GM21825 (cell line): Measurements from ENCODE around the gene KCNJ2.
A peak's percentile ranks its signal among the peaks of the same experiment; 100 is the strongest.

Experiments
- ATAC-seq: cut with Tn5 transposase; IDR thresholded peaks from one replicate; pipeline ENCODE4 v1.9.1; 2021; ENCODE audit warnings: mild to moderate bottlenecking, moderate library complexity; ENCODE audit not compliant: unreplicated experiment

KCNJ2 gene

DNA sequence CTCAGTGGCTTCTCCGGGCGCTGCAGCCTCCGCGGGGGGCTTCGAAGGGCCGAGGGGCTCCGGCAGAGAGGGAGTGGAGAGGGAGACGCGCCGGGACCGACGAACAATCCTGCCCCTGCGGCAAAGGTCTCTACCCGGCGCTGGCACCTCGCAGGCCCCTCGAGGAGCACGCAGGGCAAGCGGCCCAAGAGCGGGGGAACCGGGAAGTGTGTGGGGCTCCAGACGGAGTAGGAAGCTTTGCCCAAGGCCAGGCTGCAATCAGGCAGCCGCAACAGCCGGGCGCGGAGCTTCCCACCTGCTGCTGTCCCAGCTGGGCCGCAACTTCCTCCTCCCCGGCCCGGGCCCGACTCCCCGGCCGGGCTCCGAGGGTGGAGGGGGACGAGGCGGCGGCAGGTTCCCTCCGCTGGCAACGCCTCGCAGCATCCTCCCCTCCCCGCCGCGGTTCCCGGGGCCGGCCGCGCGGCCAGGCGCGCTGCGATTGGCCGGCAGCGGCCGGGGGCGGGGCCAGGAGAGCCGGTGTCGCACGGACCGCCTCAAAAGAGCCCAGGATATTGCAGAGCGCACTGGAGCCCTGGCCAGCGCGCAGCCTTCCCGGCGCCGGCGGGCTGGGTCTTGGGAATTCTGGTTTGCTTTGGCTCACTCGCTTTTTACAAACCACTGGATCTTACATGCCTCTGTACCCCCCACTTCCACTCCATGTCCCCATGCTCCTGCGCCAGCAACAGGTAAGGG lies at the start of gene KCNJ2:
Gene KCNJ2 (plus strand): TSS at position 556 of the 732 bp plus-strand sequence. CDS start 5,508 bp downstream, outside the sequence.
- peak; percentile 96 for ATAC-seq

DNA sequence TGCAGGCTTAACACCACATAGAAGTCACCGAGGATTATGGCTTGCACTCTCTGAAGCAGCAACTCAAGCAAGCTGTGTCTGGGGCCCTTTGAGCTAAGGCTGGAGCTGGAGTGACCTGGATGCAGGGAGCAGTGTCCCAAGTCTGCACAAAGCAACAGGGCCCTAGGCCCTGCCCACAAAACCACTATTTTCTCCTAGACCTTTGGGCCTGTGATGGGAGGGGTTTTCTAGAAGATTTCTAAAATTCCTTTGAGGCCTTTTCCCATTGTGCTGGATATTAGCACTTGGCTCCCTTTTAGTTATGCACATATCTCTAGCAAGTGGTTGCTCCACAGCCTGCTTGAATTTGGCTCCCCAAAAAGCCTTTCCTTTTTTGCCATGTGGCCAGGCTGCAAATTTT lies 49.8 kb upstream of the KCNJ2 start:
- no peak for ATAC-seq

DNA sequence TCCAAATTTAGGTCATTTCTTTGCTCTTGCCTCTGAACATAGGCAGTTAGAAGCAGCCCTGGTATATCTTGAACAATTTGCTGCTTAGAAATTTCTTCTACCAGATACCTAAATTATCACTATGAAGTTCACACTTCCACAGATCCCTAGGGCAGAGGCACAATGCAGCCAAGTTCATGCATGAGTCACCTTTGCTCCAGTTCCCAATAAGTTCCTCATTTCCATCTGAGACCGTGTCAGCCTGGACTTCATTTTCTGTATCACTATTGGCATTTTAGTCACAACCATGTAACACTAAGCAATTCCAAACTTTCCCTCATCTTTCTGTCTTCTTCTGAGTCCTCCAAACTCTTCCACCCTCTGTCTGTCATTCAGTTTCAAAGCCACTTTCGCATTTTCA lies 49.3 kb upstream of the KCNJ2 start:
- no peak for ATAC-seq

DNA sequence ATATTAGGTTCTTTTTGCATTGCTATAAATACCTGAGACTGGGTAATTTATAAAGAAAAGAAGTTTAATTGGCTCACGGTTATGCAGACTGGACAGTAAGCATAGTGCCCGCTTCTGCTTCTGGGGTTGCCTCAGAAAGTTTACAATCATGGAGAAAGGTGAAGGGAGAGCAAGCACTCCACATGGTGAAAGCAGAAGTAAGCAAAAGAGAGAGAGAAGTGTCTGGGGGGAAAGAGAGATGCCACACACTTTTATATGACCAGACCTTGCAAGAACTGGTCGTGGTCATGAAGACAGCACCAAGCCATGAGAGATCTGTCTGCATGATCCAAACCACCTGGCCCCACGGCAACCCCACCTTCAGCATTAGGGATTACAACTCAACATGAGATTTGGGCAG lies 48.9 kb upstream of the KCNJ2 start:
- ATAC-seq = no peak

DNA sequence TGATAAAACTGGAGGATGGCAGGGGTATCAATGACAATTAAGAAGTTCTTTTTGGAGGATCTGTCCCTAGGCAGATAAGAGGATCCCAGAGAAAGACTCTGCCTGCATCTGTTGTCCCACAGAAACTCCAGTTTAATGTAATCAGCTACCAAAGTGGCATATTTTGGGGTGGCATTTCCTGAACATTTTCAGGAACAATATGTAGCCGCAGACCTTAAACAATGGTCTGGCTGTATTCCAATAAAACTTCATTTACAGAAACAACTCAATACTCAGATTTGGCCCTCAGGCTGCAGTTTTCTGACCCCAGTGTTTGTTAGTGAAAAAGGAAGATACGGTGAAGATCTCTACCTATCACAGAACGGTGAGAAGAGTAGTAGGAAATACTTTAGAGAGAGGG lies 48.2 kb upstream of the KCNJ2 start:
- ATAC-seq = no peak

DNA sequence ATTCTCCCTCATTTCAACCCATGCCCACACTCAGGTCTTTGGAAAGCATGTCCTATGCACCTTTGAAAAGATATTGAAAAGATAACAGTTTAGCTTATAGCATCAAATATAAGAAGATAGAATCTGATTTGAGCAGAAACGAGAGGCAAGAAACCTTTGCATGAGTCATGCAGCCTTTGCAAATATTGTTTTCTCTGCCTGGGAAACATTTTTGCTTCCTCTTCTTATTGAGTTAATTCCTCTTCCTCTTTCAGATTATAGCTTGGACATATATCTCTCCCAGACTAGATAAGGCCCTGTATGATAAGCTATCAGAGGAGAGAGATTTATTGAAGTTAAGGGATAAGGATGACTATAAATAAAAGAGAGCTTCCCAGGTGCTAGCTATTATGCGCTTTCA lies 46.1 kb upstream of the KCNJ2 start:
- ATAC-seq = no peak

DNA sequence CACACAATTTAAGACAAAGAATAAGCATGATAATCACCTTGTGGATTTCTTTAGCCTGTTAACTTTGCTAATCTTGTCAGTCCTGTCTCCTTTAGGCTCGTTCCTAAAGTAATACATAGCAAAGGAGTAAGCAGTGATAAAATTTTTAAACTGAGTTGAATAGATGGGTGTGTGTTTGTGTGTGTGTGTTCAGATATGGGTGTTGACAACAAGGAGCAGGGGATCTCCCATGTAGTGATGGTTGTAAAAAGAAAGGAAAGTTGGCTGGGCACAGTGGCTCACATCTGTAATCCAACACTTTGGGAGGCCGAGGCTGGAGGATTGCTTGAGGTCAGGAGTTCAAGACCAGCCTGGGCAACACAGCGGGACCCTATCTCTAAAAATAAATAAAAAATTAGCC lies 44.6 kb upstream of the KCNJ2 start:
- no peak for ATAC-seq

DNA sequence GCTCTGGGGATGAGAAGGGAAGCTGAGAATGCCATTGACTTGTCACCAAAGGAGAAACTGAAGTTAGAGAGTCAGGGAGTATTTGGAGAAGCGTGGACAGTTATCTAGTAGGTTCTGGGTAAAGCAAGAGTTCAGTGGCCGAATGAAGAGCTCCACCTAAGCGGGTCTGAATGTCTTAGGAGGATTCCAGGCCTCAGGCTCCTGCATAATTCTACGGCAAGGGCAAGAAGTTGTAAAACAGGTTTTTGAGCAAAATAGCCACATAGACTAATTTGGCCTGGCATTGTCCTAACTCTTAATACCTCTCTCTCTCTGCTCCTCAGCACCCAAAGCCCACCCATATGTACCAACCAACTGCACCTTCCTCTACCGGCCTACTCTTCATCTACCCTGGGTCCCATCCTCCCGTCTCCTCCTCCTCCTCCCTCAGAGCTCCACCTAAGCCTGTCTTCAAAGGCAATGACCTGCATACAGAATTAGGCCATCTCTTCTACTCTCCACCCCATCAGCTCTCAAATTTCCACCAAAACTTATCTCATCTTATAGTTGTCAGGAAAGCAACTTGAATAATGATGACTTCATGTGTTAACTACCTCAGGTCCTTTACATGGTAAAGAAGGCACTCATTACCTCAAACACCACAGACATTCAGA lies 42.0 kb upstream of the KCNJ2 start:
- no peak for ATAC-seq

DNA sequence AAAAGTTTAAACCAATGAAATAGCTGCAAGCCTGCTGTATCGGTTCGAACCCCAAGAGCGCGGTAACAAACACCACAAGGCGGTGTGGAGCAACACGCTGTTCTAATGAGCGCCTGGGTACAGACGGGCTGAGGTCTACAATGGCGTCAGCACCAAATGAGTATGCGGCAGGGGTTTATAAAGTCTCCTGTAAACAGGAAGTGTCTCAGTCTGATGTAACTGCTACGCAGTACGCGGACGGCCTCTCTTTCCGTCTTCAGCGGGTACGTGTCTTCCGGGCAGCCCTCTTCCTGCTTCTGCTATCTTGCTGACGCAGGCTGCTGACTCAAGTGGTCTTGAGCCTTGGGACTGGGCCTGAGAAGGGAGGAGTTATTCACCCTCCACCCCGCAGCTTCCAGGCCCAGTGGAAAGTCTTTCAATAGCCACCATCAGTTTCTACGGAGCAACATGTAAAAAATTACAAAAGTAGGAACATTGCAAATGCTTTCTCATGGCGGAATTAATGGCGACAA lies 40.5 kb upstream of the KCNJ2 start:
- ATAC-seq = no peak

DNA sequence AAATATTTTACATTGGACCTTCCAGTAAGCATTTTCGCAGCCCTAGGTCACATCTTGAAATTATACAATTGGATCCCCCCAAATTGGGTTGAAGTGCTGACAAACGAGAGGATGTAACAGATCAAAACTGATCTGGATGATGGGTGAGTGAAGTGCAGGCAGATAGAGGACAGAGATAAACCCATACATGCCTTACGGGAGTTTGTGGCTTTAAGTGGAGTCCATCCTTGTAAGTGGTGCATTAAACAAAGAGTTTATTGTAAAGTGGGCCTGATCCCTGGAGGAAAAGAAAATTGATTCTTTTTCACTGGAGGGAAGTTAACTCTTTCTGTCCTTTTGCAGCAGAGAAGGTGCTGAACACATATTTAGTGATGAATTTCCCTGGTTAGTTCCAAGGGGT lies 39.0 kb upstream of the KCNJ2 start:
- ATAC-seq = no peak

DNA sequence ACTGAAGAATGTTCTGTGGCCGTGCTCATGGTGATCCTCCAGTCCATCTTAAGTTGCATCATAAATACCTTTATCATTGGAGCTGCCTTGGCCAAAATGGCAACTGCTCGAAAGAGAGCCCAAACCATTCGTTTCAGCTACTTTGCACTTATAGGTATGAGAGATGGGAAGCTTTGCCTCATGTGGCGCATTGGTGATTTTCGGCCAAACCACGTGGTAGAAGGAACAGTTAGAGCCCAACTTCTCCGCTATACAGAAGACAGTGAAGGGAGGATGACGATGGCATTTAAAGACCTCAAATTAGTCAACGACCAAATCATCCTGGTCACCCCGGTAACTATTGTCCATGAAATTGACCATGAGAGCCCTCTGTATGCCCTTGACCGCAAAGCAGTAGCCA lies 36.8 kb upstream of the KCNJ2 start:
- no peak for ATAC-seq

DNA sequence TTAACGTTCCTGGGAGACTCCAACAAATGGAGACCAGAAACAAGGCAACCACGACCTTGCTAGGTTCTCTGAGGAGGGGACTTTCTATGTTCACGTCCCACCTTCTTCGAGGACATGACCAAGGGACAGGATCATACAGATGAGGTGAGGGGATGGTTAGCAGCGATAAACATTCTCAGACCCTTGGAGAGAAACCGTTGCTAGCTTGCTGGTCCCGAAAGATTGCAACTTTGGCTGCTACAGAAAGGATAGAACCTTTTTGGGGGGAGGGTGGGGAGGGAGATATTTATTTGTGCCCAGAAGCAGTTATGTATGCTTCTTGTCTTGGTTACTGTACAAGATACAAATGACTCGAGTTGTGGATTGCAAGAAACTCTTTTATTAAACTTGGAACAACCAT lies 35.3 kb upstream of the KCNJ2 start:
- no peak for ATAC-seq

DNA sequence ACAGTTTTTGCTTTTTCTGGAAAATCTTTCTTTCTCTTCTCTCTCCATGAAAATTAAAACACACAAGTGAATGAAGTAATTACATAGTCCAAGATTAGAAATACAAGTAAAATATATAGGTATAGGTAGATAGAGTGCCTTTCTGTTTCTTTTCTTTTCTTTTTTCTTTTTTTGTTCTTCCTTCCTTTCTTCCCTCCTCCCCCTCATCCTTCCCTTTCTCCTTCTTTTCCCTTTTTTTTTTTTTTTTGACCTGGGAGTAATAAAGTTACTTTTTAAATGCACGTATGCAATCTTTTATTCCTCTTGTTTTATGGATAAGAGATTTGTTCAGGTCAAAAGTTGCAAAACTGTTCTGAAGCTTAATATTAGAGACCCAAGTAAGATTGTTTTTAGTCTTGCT lies 34.6 kb upstream of the KCNJ2 start:
- ATAC-seq = no peak

DNA sequence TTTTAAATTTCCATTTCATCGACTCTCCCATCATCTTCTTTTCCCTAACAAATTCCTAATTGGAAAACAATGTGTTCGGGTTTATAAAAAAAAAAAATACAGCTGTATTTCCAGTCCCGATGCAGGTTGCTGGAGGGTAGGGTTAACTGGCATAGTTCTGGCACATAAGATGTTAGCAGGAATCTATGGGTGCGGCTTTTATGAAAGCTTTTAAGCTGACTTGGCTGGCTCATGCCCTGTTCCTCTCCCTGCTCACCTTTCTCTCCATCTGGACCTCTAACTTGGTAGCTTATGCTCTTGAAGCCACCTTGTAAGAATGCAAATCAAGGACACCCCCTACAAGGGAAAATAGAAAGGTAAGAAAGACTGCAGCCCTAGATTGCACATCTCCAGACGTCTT lies 33.2 kb upstream of the KCNJ2 start:
- ATAC-seq = no peak

DNA sequence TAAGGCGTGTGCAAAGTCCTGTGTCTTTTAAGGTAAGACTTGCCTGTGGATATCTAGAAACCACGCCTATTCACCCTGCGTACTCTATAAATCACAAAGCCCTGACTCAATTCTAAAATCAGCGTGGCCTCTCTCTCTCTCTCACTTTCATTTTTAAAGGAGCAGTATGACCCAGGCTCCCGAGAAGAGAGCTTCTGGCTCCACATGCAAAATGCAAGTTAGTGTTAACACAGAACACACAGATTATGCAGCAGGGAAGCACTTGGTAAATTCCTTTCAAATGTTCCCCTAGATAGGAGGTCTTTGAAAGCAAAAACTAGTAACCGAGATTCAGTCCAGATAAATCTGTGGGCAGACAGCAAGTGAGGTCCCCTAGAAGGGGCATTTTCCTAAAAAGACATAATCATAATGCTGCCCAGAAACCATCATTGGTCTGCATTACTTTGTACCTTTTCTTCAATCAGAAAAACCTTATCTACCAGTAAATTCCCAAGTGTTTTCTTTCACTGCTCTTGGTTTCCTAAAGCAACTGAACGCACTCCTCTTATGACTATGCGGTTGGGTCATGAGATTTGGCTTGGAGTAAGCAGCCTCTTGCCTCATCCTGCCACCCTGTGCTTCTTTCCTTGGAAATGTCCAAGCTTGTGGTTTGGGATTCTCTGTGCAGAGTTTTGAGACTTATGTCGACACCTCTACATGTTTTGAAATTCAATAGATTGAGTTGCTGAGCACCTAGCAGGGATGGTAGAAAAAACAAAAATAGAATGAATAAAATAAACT lies 31.7 kb upstream of the KCNJ2 start:
- peak; percentile 99 for ATAC-seq

DNA sequence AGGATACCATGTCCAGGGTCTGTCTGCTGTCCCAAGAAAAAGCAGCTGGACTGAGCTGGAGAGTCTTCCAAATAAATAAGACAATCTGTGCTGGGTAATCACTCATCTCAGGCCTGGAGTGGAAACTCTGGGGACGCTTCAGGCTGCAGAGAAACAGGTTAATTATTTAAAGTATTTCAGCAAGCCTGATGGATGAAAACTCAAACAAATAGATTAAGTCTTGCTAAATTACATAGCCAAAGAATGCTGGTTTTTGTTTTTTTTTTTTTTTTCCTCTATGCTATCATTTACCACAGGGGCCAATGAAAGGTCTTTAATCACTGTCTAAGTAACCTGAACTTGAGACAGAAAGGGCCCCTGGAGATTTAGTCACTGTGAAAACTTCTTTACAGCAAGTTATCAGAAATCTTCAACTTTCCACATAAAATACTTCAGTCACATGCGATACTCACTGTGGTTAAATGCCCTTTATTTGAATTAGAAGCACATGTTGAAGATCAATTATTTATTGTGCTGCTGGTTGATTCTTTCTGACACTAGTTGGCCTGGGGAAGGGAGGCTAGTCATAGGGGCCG lies 31.0 kb upstream of the KCNJ2 start:
- ATAC-seq = no peak

DNA sequence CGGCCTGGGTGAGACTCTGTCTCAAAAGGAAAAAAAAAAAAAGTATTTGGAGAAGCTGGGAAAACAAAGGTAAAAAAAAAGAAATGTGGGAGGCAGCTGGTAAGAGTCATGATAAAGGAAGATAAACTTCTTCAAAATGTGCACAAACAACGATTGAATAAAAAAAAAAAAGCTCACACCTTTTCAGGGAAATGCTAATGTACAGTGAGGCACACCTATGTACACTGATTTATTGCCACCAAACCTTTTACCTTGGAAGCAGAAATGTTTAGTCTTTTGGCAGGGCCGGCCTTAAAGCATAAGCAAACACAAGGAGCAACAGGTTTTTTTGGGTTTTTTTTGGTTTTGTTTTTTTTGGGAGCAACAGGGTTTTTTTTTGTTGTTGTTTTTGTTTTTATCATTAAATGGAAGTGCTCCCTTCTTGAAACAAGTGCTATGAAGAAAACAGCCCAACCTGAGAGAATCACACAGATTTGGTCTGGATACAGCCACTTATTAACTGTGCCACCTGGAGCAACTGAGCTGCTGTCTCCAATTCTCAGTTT lies 29.8 kb upstream of the KCNJ2 start:
- ATAC-seq = no peak

DNA sequence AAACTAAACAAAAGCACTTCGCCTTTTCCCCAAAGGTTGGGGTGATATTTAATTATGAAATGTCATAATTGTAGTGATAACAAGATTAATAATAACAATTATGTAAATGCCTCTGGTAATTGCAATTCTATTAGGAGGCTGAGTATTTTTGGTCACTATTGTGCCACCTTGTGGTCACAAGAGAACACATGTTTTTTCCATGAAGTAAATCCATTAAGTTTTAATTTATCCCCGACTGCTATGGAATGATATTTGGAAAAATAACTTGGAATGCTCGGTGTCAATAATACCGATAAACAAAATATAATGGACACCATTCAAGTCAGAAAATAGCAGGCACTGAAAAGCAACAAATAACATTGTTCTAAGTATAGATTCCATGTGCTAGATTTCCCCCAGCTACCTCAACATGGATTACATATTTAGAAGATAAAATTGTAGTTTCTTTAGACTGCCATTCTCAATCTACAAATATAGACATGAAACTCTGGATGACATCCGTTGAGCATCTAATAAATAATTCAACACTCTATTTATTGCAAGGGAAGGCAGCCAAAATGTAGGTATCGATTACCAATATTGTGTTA lies 25.0 kb upstream of the KCNJ2 start:
- ATAC-seq = no peak

DNA sequence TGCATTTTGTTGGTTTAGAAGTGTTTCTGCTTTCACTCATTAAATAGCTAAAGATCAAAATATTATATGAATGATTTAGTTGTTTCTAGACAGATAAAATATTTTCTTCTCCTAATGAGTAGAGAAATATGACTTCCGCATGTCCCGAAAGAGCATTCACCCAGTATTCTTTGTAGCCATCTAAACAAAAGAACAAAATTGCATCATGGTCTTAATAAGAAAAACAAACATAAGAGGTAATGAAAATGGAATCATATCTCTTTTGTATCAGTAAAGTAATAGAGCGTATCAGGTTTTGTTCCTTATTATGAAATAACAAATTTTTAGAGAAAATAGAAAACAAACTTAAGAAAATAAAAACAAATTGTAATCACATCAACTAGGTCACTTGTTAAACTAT lies 16.1 kb upstream of the KCNJ2 start:
- no peak for ATAC-seq

DNA sequence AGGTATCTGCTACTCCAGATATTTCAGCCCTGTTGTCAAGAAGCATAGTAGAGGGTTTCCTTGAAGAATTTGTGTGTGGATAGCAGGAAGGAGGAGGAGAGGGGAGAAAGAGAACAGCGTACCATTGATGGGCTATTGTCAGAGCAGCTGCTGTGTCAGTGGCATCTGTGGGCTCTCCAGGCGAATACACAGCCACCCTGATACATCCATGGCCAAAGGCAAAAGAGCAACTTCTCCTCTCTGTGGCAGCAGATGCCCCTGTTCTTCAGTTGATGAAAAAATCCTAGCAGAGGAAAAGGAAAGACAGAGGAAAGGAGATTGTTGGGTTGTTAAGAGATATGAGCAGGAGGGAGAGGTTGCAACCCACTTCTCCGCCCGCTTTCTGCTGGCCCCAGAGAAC lies 12.2 kb upstream of the KCNJ2 start:
- no peak for ATAC-seq

DNA sequence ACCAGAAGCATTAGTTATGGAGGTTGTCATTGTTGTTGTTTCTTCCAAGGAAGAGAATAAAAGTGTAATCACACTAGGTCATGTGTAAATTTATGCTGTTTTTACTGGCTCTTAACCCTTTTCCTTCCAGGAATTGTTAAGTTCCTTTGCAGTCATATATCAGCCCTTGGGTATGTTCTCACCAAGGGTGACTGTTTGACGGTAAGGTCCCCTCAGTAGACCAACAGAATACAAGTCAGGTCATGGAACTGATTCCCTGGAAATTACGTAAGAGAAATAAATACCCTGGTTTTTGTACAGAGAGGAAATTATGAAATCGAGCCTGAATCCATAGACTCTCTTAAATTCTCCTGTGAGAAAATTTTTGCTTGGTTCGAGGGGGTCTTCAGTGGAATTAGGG lies 11.2 kb upstream of the KCNJ2 start:
- no peak for ATAC-seq
